A673 (cell line): ENCODE measurements around the gene DNAH9. TPM values are rescaled to one million over a fixed set of nuclear protein-coding genes. Genes with fewer than 3 reads are reported as not detected.

Source experiments
- BruUV-seq: library from RNA; stranded (reverse); fragments of 400-500 nt; replicated peaks from 2 replicates; lab custom pipeline; 2021; lab: Mats Ljungman, UMichigan
- CTCF ChIA-PET: fragments of 300-600 bp; sonication (Branson Sonifier 250); formaldehyde crosslinking; loops from one replicate; lab custom pipeline; 2022; ENCODE audit warnings: antibody characterized with exemption; lab: Charles Lee
- POLR2A ChIA-PET: fragments of 300-600 bp; sonication (Branson Sonifier 250); formaldehyde crosslinking; loops from one replicate; lab custom pipeline; 2022; ENCODE audit warnings: antibody characterized with exemption; ENCODE audit not compliant: low non-redundant PET; lab: Charles Lee
- DNase-seq: peaks from one replicate; pipeline ENCODE4 v3.0.0-alpha.2; 2015; ENCODE audit warnings: low spot score
- H3K27ac ChIP-seq: fragments of 200-600 bp; sonication (generic); 2 replicates; pipeline ENCODE4 v1.5.1; 2016; ENCODE audit warnings: mixed run types, low read depth, mild to moderate bottlenecking, mixed read lengths, antibody characterized with exemption, low read length; ENCODE audit not compliant: poor library complexity, severe bottlenecking
- H3K27me3 ChIP-seq: fragments of 200-600 bp; sonication (generic); replicated peaks from 2 replicates; pipeline ENCODE4 v1.6.1; 2017; ENCODE audit warnings: mixed run types, low read depth, mild to moderate bottlenecking, mixed read lengths, antibody characterized with exemption, low read length; ENCODE audit not compliant: insufficient read depth, poor library complexity
- H3K36me3 ChIP-seq: fragments of 200-600 bp; sonication (generic); 2 replicates; pipeline ENCODE4 v1.6.1; 2016; ENCODE audit warnings: mixed run types, mild to moderate bottlenecking, mixed read lengths, antibody characterized with exemption, low read length; ENCODE audit not compliant: insufficient read depth, poor library complexity, severe bottlenecking
- H3K4me1 ChIP-seq: fragments of 200-600 bp; sonication (generic); 2 replicates; pipeline ENCODE4 v1.6.1; 2017; ENCODE audit warnings: mixed run types, mild to moderate bottlenecking, mixed read lengths, antibody characterized with exemption, low read length; ENCODE audit not compliant: insufficient read depth, poor library complexity, severe bottlenecking
- H3K4me3 ChIP-seq: fragments of 200-600 bp; sonication (generic); 2 replicates; pipeline ENCODE4 v1.5.1; 2016; ENCODE audit warnings: low read depth, mixed run types, mild to moderate bottlenecking, mixed read lengths, low read length; ENCODE audit not compliant: poor library complexity, severe bottlenecking
- H3K9me3 ChIP-seq: fragments of 200-600 bp; sonication (generic); 2 replicates; pipeline ENCODE4 v1.6.1; 2016; ENCODE audit warnings: mixed run types, low read depth, mild to moderate bottlenecking, mixed read lengths, antibody characterized with exemption, low read length; ENCODE audit not compliant: poor library complexity, severe bottlenecking
- CTCF ChIP-seq: fragments of 300-800, 200-600 bp; sonication (generic); conservative IDR thresholded peaks from 2 replicates; pipeline ENCODE4 v1.5.1; 2017; ENCODE audit warnings: low read depth, mild to moderate bottlenecking, antibody characterized with exemption, low read length, moderate library complexity, mixed read lengths
- EZH2 ChIP-seq: fragments of 200-600 bp; sonication (generic); IDR thresholded peaks from 2 replicates; pipeline ENCODE4 v1.6.1; 2017; ENCODE audit warnings: borderline replicate concordance, low read depth, mild to moderate bottlenecking, mixed read lengths, antibody characterized with exemption, low read length; ENCODE audit not compliant: poor library complexity, severe bottlenecking
- intact Hi-C: fragments of 100-400 bp; cut with micrococcal nuclease; formaldehyde crosslinking; loops from one replicate; pipeline ENCODE4 v1.10.0; 2022; ENCODE audit not compliant: unreplicated experiment
- total RNA-seq: library from RNA; stranded (reverse); gene quantifications from 2 replicates; pipeline ENCODE4 v1.2.3, GENCODE V29; 2021

Gene DNAH9
- total RNA-seq, 1 experiment from 2014 or later = 6.6 TPM

GRCh38 chr17:11980813-11981212 lies 382.5 kb downstream of the DNAH9 start:
- no TSS peak for BruUV-seq
- H3K4me3 ChIP-seq = no peak overlapping the region
- ChIA-PET CTCF (interaction anchor here (0.5 to 1.1 kb wide), 3 partner anchors 10 to 1364 kb away, joined by 5 to 9 read pairs (median 5); no protein-coding TSS in a partner anchor), POLR2A (interaction anchor here (0.7 kb wide), 1 partner anchor 16 kb away, joined by 4 read pairs; no protein-coding TSS in a partner anchor)
- H3K36me3 ChIP-seq = peaks cover 43% of the 10 kb centered on the region
- intact Hi-C loops = no loop called here
- no peak overlapping the region for H3K27ac ChIP-seq
- H3K4me1 ChIP-seq = peaks cover 10% of the 10 kb centered on the region
- no peaks in the 10 kb centered on the region for H3K27me3 ChIP-seq
- no peaks in the 10 kb centered on the region for H3K9me3 ChIP-seq
- TF ChIP-seq EZH2 (no peak), CTCF (peak; percentile 49)
- peak; percentile 28 for DNase-seq

- no peak overlapping the region for H3K27ac ChIP-seq
- no peak overlapping the region for H3K4me3 ChIP-seq
- H3K27me3 ChIP-seq = no peaks in the 10 kb centered on the region
- peaks cover 43% of the 10 kb centered on the region for H3K36me3 ChIP-seq
- no peak for DNase-seq
- POLR2A ChIA-PET = no interaction called here
- H3K9me3 ChIP-seq = no peaks in the 10 kb centered on the region
- CTCF ChIA-PET = no interaction called here
- BruUV-seq = no TSS peak
- H3K4me1 ChIP-seq = peaks cover 12% of the 10 kb centered on the region
- intact Hi-C loops = no loop called here
- TF ChIP-seq EZH2 = no peak
- no peak for TF ChIP-seq CTCF
Measured at GRCh38 chr17:11981862-11982261, 383.6 kb downstream of the DNAH9 start.

GRCh38 chr17:11986179-11986941 lies 388.1 kb downstream of the DNAH9 start:
- TF ChIP-seq CTCF (no peak), EZH2 (no peak)
- Histone ChIP-seq H3K4me3 (no peak overlapping the region), H3K36me3 (peaks cover 45% of the 10 kb centered on the region), H3K27me3 (no peaks in the 10 kb centered on the region), H3K4me1 (peaks cover 13% of the 10 kb centered on the region), H3K27ac (no peak overlapping the region), H3K9me3 (no peaks in the 10 kb centered on the region)
- CTCF ChIA-PET = interaction anchor here (0.6 to 1.8 kb wide), 4 partner anchors 738 to 1340 kb away, joined by 3 to 6 read pairs (median 4); no protein-coding TSS in a partner anchor
- POLR2A ChIA-PET = interaction anchor here (0.7 kb wide), 1 partner anchor 10 kb away, joined by 4 read pairs; no protein-coding TSS in a partner anchor
- no peak for DNase-seq
- intact Hi-C loops = loop anchor here (5.0 kb wide), 2 partner anchors 1234 to 1249 kb away; no protein-coding TSS in a partner anchor
- BruUV-seq = no TSS peak
